Measurements from ENCODE around the gene SLPI. TPM values are rescaled to one million over a fixed set of nuclear protein-coding genes. Genes with fewer than 3 reads are reported as not detected.

SLPI gene
- total RNA-seq, 1 experiment from 2014 or later = 5.4 TPM

DNA sequence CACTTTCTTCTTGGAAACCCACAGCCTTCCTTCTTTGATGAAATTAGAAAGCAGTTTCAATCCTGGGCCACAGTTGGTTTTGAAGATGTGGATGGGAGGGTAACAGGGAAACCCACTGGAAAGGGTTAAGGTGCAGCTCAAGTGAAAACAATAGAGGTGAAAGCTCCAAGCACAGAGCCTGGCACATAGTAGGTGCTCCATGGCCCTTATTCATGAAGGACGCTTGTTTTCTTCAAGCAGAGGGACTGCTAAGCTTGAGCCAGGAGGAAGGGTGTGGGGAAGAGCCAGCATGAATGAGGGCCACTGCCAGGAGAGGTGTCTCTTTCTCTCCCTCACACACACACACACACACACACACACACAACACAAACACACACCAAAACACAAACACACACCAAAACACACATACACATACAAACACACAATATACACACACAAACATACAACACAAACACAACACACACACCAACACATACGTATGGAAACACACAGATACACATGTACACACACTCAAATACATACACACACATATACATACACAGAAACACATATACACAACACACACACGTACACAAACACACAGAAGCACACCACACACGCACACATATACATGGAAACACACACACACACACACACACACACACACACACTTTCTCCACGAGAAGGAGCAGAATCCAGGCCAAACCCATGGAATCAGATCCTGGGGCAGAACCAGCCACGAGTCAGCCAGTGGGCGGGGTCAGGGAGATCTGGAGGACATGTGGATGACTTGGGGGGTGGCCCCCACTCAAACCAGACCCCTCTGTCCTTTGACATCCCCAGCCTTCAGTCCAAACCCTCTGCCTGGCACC lies 28.6 kb upstream of the SLPI start:
- ChIA-PET POLR2A (interaction anchor here (0.7 kb wide), 1 partner anchor 62 kb away, joined by 3 read pairs; no protein-coding TSS in a partner anchor), CTCF (interaction anchor here (1.1 to 2.2 kb wide), 2 partner anchors 9 to 11 kb away, joined by 4 to 9 read pairs; no protein-coding TSS in a partner anchor)

More for the DNA sequence above, 28.6 kb upstream of the SLPI start:
- Histone ChIP-seq H3K4me3 (replicated peaks in 1 of 2; ENCODE audit: low read depth in 1 of 2, low read length in 2 of 2) (no peak overlapping the region), H3K9me2 (ENCODE audit: insufficient read depth) (no peaks in the 10 kb centered on the region), H2AFZ (ENCODE audit: low read depth, low read length, poor library complexity, severe bottlenecking) (no peak overlapping the region), H3K9me3 (ENCODE audit: control insufficient read depth in 1 of 2, insufficient read depth in 1 of 2, low read depth in 1 of 2, low read length in 2 of 2) (no peaks in the 10 kb centered on the region), H3K27ac (ENCODE audit: low read depth, low read length) (no peak overlapping the region), H3K79me2 (ENCODE audit: insufficient read depth, low read length) (no peaks in the 10 kb centered on the region), H3K9ac (ENCODE audit: low read length) (no peak overlapping the region), H3K4me1 (ENCODE audit: control insufficient read depth in 1 of 2, insufficient read depth in 2 of 2, low read length in 2 of 2) (peaks cover 0 to 11% of the 10 kb centered on the region in 2 experiments; a peak in 3 of 4 replicates), H3K4me2 (ENCODE audit: low read length) (peak overlapping the region; percentile 41), H3K36me3 (ENCODE audit: control insufficient read depth in 1 of 2, insufficient read depth in 2 of 2, low read length in 2 of 2) (no peaks in the 10 kb centered on the region), H3K27me3 (ENCODE audit: insufficient read depth, low read length) (no peaks in the 10 kb centered on the region), H4K20me1 (ENCODE audit: insufficient read depth) (no peaks in the 10 kb centered on the region)
- intact Hi-C loops (cut with micrococcal nuclease) = no loop called here
- no peak for TF ChIP-seq FOSL1 (IDR thresholded peaks at IDR 0.05; ENCODE audit: low read depth)
- no peak for TF ChIP-seq YY1 (IDR thresholded peaks at IDR 0.05; ENCODE audit: extremely low read depth, insufficient replicate concordance, low read depth, low read length)
- no peak for TF ChIP-seq JUND (IDR thresholded peaks at IDR 0.05)
- TF ChIP-seq TCF7L2 (IDR thresholded peaks at IDR 0.05; ENCODE audit: borderline replicate concordance, extremely low read depth, insufficient read depth, insufficient read length) = no peak
- no peak for TF ChIP-seq POLR2AphosphoS5 (IDR thresholded peaks at IDR 0.05; ENCODE audit: low read depth, low read length)
- TF ChIP-seq SIN3A (IDR thresholded peaks at IDR 0.05; ENCODE audit: low read depth) = no peak
- TF ChIP-seq POLR2A (IDR thresholded peaks at IDR 0.05; ENCODE audit: borderline replicate concordance, extremely low read depth, insufficient read depth, insufficient read length) = no peak
- TF ChIP-seq ZNF274 (IDR thresholded peaks at IDR 0.05; ENCODE audit: low read depth, low read length) = no peak
- TF ChIP-seq SP1 (IDR thresholded peaks at IDR 0.05; ENCODE audit: low read depth) = no peak
- TF ChIP-seq RAD21 (IDR thresholded peaks at IDR 0.05; ENCODE audit: low read depth) = no peak
- no peak for TF ChIP-seq MAX (IDR thresholded peaks at IDR 0.05)
- no peak for TF ChIP-seq SRF (IDR thresholded peaks at IDR 0.05; ENCODE audit: low read depth)
- no peak for TF ChIP-seq ZBTB33 (IDR thresholded peaks at IDR 0.05; ENCODE audit: extremely low read depth, insufficient replicate concordance, low read length)
- TF ChIP-seq ELF1 (IDR thresholded peaks at IDR 0.05; ENCODE audit: borderline replicate concordance, low read depth) = no peak
- TF ChIP-seq EZH2 (IDR thresholded peaks at IDR 0.05) = no peak
- TF ChIP-seq CEBPB (IDR thresholded peaks at IDR 0.05; ENCODE audit: low read depth) = no peak
- TF ChIP-seq EZH2phosphoT487 (IDR thresholded peaks at IDR 0.05; ENCODE audit: borderline replicate concordance) = no peak
- TF ChIP-seq ZFX (IDR thresholded peaks at IDR 0.05) = no peak
- BruUV-seq (replicated peaks) = no TSS peak
- ATAC-seq (peak; percentile 52), DNase-seq (ENCODE audit: low read depth, low spot score) (no peak)
- RAD21 ChIA-PET (ENCODE audit: low non-redundant PET in 1 of 2, low total read pairs in 2 of 2, uncharacterized antibody in 2 of 2, unreplicated experiment in 2 of 2) = no interaction called here

Measured in HCT116 (cell line).